OCI-LY1 (cell line): ENCODE data around the gene C11orf65.

Source experiments
- EZH2 ChIP-seq: fragments of 200-600 bp; sonication (generic), shearing (Covaris generic); IDR thresholded peaks from 2 replicates; pipeline ENCODE4 v1.8.0; 2017; ENCODE audit warnings: borderline replicate concordance, mixed run types, mild to moderate bottlenecking, antibody characterized with exemption, low read length, moderate library complexity, mixed read lengths
- TF ChIP-seq, protein P1 (sequence below): fragments of 200-600 bp; sonication (generic), shearing (Covaris generic); IDR thresholded peaks from 2 replicates; pipeline ENCODE4 v1.5.1; 2017; ENCODE audit warnings: mild to moderate bottlenecking, antibody characterized with exemption, low read length, moderate library complexity, mixed read lengths

DNA sequence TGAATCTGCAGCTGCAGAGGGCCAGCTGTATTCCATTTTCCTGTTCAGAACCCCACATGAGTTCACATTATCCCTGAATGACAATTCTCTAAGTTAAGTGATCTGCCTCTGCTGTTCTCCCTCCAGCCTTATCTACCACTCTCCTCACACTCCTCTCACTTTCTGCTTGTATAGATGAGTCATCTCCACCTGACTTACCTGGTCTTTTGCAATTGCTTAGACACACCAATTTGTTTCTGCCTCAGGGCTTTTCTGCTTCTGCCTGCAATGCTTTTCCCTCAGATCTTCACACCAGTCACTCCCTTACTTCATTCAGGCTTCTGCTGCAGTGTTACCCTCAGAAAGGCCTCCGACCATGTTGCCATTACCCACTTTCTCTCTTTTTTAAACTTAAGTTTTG is 126.4 kb downstream of the C11orf65 start:
- TF ChIP-seq, protein P1, sequence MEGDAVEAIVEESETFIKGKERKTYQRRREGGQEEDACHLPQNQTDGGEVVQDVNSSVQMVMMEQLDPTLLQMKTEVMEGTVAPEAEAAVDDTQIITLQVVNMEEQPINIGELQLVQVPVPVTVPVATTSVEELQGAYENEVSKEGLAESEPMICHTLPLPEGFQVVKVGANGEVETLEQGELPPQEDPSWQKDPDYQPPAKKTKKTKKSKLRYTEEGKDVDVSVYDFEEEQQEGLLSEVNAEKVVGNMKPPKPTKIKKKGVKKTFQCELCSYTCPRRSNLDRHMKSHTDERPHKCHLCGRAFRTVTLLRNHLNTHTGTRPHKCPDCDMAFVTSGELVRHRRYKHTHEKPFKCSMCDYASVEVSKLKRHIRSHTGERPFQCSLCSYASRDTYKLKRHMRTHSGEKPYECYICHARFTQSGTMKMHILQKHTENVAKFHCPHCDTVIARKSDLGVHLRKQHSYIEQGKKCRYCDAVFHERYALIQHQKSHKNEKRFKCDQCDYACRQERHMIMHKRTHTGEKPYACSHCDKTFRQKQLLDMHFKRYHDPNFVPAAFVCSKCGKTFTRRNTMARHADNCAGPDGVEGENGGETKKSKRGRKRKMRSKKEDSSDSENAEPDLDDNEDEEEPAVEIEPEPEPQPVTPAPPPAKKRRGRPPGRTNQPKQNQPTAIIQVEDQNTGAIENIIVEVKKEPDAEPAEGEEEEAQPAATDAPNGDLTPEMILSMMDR, result no peak
- TF ChIP-seq EZH2, result no peak
